CD4-positive, alpha-beta T cell treated with Interleukin-21 for 1 hour (primary cell): ENCODE data around the gene CATSPERE.
"Not testable (repeated sequence)": the region's sequence is repeated elsewhere in the genome, so short reads cannot be mapped to it uniquely, and the experiment has no call there.

Source experiments
- DNase-seq: peaks from one replicate; pipeline ENCODE4 v3.0.0-alpha.2; 2020

Gene CATSPERE

DNA sequence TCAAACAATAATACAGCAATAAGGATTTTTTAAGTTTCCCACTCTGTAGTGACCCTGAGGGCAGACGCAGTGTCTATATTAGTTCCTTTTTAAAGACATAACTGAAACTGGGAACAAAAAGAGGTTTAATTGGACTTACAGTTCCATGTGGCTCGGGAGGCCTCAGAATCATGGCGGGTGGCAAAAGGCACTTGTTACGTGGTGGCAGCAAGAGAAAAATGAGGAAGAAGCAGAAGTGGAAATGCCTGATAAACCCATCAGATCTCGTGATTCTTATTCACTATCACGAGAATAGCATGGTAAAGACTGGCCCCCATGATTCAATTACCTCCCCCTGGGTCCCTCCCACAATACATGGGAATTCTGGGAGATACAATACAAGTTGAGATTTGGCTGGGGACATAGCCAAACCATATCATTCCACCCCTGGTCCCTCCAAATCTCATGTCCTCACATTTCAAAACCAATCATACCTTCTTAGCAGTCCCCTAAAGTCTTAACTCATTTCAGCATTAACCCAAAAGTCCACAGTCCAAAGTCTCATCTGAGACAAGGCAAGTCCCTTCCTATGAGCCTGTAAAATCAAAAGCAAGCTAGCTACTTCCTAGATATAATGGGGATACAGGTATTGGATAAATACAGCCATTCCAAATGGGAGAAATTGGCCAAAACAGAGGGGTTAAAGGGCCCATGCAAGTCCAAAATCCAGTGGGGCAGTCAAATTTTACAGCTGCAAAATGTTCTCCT, 205.8 kb downstream of the CATSPERE start:
- peak; percentile 4 for DNase-seq

- DNase-seq, result no peak
These were observed 206.7 kb downstream of the CATSPERE start for GRCh38 chr1:244667797-244668196.

GRCh38 chr1:244672946-244673682, 212.0 kb downstream of the CATSPERE start:
- no peak for DNase-seq

GRCh38 chr1:244674446-244674845, 213.4 kb downstream of the CATSPERE start:
- DNase-seq, result no peak

- DNase-seq, result no peak
These were observed 214.1 kb downstream of the CATSPERE start for GRCh38 chr1:244675167-244675566.

- no peak for DNase-seq
These were observed 217.6 kb downstream of the CATSPERE start for GRCh38 chr1:244678697-244679096.

DNA sequence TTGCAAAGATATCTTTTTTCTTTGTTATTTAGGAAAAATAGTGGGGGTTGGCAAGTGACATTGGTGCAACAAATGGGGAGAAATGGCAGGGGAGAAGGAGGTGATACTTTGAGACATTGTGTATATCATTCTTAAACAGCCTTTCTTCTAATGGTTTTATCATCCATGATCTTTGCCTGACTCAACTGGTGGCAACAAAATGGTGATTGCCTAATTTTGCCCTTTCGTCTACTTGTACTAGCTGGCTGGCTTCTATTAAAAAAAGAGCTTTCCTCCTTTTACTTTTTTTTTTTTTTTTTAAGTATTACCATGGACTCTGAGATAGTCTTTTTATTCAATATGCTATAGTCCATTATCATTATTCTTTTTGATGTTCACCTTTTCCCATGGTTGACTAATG, 219.6 kb downstream of the CATSPERE start:
- no peak for DNase-seq

GRCh38 chr1:244682087-244682486, 221.0 kb downstream of the CATSPERE start:
- not testable (repeated sequence) for DNase-seq
